Prostate gland (tissue), 2 donors: ENCODE measurements around the gene GNG5.

Experiments
- CTCF ChIP-seq, 4 experiments: fragments of 200-600 bp in 2 of 4; fragments of 450-650 bp in 2 of 4; sonication (generic) in 2 of 4; IDR thresholded peaks; 1 replicate in 3 of 4; 2 replicates in 1 of 4; pipeline ENCODE4 v1.5.1; 2016 to 2019; ENCODE audit warnings: antibody characterized with exemption in 4 of 4, mild to moderate bottlenecking in 2 of 4, moderate library complexity in 2 of 4
- POLR2A ChIP-seq: fragments of 450-650 bp; IDR thresholded peaks from one replicate; pipeline ENCODE4 v1.6.1; 2016; ENCODE audit warnings: antibody characterized with exemption, mild to moderate bottlenecking

DNA sequence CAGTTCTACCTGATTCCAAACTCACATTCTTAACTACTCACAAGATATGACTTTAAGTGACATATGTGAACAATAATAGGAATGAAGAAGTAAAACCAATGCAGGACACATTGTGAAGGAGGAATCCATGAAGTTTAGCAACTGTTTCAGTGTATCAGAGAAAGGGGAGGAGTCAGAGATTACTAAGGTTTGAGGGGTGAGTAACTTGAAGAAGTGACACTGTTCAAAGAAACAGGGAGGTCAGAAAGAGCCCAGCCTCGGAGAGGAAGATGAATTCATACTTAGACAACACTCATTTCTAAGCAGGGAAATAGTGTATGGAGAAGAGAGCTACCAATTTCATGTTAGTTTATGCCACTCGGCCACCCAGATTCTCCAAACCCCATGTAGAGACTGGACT lies 55.5 kb downstream of the GNG5 start:
- TF ChIP-seq CTCF (IDR thresholded peaks at IDR 0.05) (no peak), POLR2A (no peak)
